Measurements from ENCODE around the gene POLDIP2.

The POLDIP2 gene

GRCh38 chr17:28313841-28314240, 43.5 kb downstream of the POLDIP2 start:
- H3K36me3 ChIP-seq (ENCODE audit: control insufficient read depth, insufficient read depth, low read length): no peaks in the 10 kb centered on the region
- no peak overlapping the region for H3K4me3 ChIP-seq (ENCODE audit: low read depth, low read length)
- H3K9ac ChIP-seq (ENCODE audit: low read length): no peak overlapping the region
- no peak overlapping the region for H3K27ac ChIP-seq (ENCODE audit: low read depth, low read length)
- H3K9me3 ChIP-seq (ENCODE audit: control insufficient read depth, insufficient read depth, low read depth, low read length): no peaks in the 10 kb centered on the region
- H3K27me3 ChIP-seq (ENCODE audit: control insufficient read depth, insufficient read depth, low read length): no peaks in the 10 kb centered on the region; the same call in 1 of the 2 replicates
- peaks cover 13% of the 10 kb centered on the region for H3K4me1 ChIP-seq (ENCODE audit: control insufficient read depth, insufficient read depth, low read length)

- Histone ChIP-seq H3K27ac (ENCODE audit: low read depth, low read length) (no peak overlapping the region), H3K4me3 (ENCODE audit: low read depth, low read length) (peak overlapping the region; percentile 39; the same call in 1 of the 2 replicates), H3K9me3 (ENCODE audit: control insufficient read depth, insufficient read depth, low read depth, low read length) (no peaks in the 10 kb centered on the region), H3K36me3 (ENCODE audit: control insufficient read depth, insufficient read depth, low read length) (no peaks in the 10 kb centered on the region), H3K9ac (ENCODE audit: low read length) (no peak overlapping the region), H3K27me3 (ENCODE audit: control insufficient read depth, insufficient read depth, low read length) (no peaks in the 10 kb centered on the region; the same call in 1 of the 2 replicates), H3K4me1 (ENCODE audit: control insufficient read depth, insufficient read depth, low read length) (no peaks in the 10 kb centered on the region)
These were observed 50.3 kb downstream of the POLDIP2 start for GRCh38 chr17:28306954-28307401.

GRCh38 chr17:28298449-28298848, 58.9 kb downstream of the POLDIP2 start:
- H3K36me3 ChIP-seq (ENCODE audit: control insufficient read depth, insufficient read depth, low read length): no peaks in the 10 kb centered on the region
- H3K4me1 ChIP-seq (ENCODE audit: control insufficient read depth, insufficient read depth, low read length): no peaks in the 10 kb centered on the region
- no peaks in the 10 kb centered on the region for H3K9me3 ChIP-seq (ENCODE audit: control insufficient read depth, insufficient read depth, low read depth, low read length)
- H3K27me3 ChIP-seq (ENCODE audit: control insufficient read depth, insufficient read depth, low read length): no peaks in the 10 kb centered on the region
- H3K27ac ChIP-seq (ENCODE audit: low read depth, low read length): no peak overlapping the region
- no peak overlapping the region for H3K4me3 ChIP-seq (ENCODE audit: low read depth, low read length)
- no peak overlapping the region for H3K9ac ChIP-seq (ENCODE audit: low read length)
